Erythroblast (primary cell): ENCODE data around the gene SV2B.

Source experiments
- GATA1 ChIP-seq: IDR thresholded peaks from 2 replicates; pipeline ENCODE4 v1.6.1; 2011; ENCODE audit warnings: low read depth, mild to moderate bottlenecking, control low read depth, low read length, moderate library complexity
- POLR2A ChIP-seq: IDR thresholded peaks from 2 replicates; pipeline ENCODE4 v1.6.1; 2011; ENCODE audit warnings: mild to moderate bottlenecking, low read length

DNA sequence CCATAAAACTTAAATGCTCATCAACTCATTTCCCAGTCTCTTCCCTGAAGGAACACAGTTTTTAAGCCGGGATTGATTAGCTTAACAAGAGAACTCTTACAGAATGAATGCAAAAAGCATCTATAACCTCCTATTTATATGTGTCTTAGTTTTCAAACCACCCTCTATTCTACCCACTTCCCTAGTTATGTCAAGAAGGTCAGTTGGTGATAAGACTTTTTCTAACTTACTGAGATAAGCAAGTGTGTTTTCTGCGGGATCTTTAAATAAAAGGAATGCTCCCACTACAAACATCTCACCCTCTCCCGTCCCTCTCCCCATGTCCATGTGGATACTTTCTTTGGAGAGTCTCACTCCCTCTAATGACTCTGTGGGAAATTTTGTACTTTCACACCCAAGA lies 218.5 kb downstream of the SV2B start:
- TF ChIP-seq POLR2A (no peak), GATA1 (no peak)
